PC-9 (cell line): ENCODE results near the gene ZNF12. TPM values are rescaled to one million over a fixed set of nuclear protein-coding genes. Genes with fewer than 3 reads are reported as not detected.

Source experiments
- BruUV-seq: library from RNA; stranded (reverse); fragments of 400-500 nt; replicated peaks from 2 replicates; lab custom pipeline; 2021; lab: Mats Ljungman, UMichigan
- CTCF ChIA-PET: fragments of 300-600 bp; sonication (Branson Sonifier 250); formaldehyde crosslinking; loops from one replicate; lab custom pipeline; 2022; ENCODE audit warnings: antibody characterized with exemption; lab: Charles Lee
- POLR2A ChIA-PET: fragments of 300-600 bp; sonication (Branson Sonifier 250); formaldehyde crosslinking; loops from one replicate; lab custom pipeline; 2022; ENCODE audit warnings: antibody characterized with exemption; ENCODE audit not compliant: unreplicated experiment; lab: Charles Lee
- DNase-seq, 2 experiments: peaks; one replicate each; pipeline versions ENCODE4 v3.0.0 to v3.0.0-alpha.2; 2015 to 2022; ENCODE audit warnings: mixed read lengths in 1 of 2
- H2AFZ ChIP-seq: fragments of 200-600 bp; sonication (generic); 2 replicates; pipeline ENCODE4 v1.8.1; 2017; ENCODE audit warnings: antibody characterized with exemption
- H3F3A ChIP-seq: fragments of 200-600 bp; sonication (generic); 2 replicates; pipeline ENCODE4 v1.8.1; 2017; ENCODE audit warnings: antibody characterized with exemption, mild to moderate bottlenecking, low read depth; ENCODE audit not compliant: insufficient read depth
- H3K27ac ChIP-seq: fragments of 200-600 bp; sonication (generic); 2 replicates; pipeline ENCODE4 v1.6.1; 2016; ENCODE audit warnings: mixed run types
- H3K27me3 ChIP-seq: fragments of 200-600 bp; sonication (generic); 2 replicates; pipeline ENCODE4 v1.6.1; 2016; ENCODE audit warnings: low read depth, mixed run types; ENCODE audit not compliant: insufficient read depth
- H3K36me3 ChIP-seq: fragments of 200-600 bp; sonication (generic); 2 replicates; pipeline ENCODE4 v1.6.1; 2016; ENCODE audit warnings: low read depth, mixed run types
- H3K4me1 ChIP-seq: fragments of 200-600 bp; sonication (generic); replicated peaks from 2 replicates; pipeline ENCODE4 v1.6.1; 2016; ENCODE audit warnings: mixed run types; ENCODE audit not compliant: insufficient read depth
- H3K4me2 ChIP-seq: fragments of 200-600 bp; sonication (generic); 2 replicates; pipeline ENCODE4 v1.6.1; 2017; ENCODE audit warnings: mixed run types
- H3K4me3 ChIP-seq: fragments of 200-600 bp; sonication (generic); 2 replicates; pipeline ENCODE4 v1.6.1; 2016; ENCODE audit warnings: mixed run types
- H3K79me2 ChIP-seq: fragments of 200-600 bp; sonication (generic); 2 replicates; pipeline ENCODE4 v1.6.1; 2017; ENCODE audit warnings: low read depth, mixed run types
- H3K9me2 ChIP-seq: fragments of 200-600 bp; sonication (generic); 2 replicates; pipeline ENCODE4 v1.8.1; 2017; ENCODE audit warnings: mild to moderate bottlenecking; ENCODE audit not compliant: insufficient read depth
- H3K9me3 ChIP-seq: fragments of 200-600 bp; sonication (generic); 2 replicates; pipeline ENCODE4 v1.8.1; 2016; ENCODE audit warnings: low read depth; ENCODE audit not compliant: insufficient read depth
- H4K20me1 ChIP-seq: fragments of 200-600 bp; sonication (generic); 2 replicates; pipeline ENCODE4 v1.8.1; 2017; ENCODE audit not compliant: insufficient read depth
- EZH2 ChIP-seq: fragments of 200-600 bp; sonication (generic); IDR thresholded peaks from 2 replicates; pipeline ENCODE4 v1.8.0; 2017; ENCODE audit warnings: antibody characterized with exemption, low read depth
- intact Hi-C: fragments of 100-400 bp; cut with micrococcal nuclease; formaldehyde crosslinking; loops from one replicate; pipeline ENCODE4 v1.10.0; 2022; ENCODE audit not compliant: unreplicated experiment
- total RNA-seq: library from RNA; stranded (reverse); gene quantifications from 2 replicates; pipeline ENCODE4 v1.2.3, GENCODE V29; 2021
- TF ChIP-seq, protein P1 (sequence below): fragments of 200-600 bp; sonication (generic); conservative IDR thresholded peaks from 2 replicates; pipeline ENCODE4 v1.6.1; 2017; ENCODE audit warnings: mixed run types, antibody characterized with exemption, mild to moderate bottlenecking, moderate library complexity

Gene ZNF12
- total RNA-seq, 1 experiment from 2014 or later: 25.2 TPM

DNA sequence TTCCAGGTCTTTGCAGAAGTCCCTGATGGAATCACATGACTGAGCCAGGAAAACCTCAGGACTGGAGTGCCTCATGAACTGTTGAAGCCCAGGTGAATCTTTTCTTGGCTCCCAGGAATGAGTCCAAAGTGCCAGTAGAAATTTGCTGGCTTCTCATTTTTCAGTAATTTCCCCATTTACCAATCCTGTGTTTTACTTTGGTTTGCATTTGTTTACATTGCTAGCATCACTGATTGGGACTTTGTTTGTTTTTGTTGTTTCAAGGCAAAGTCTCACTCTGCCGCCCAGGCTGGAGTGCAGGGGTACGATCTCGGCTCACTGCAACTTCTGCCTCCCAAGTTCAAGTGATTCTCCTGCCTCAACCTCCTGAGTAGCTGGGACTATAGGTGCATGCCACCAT lies 1.6 kb upstream of the ZNF12 start:
- CTCF ChIA-PET: no interaction called here
- intact Hi-C loops: no loop called here
- H3K27ac ChIP-seq: no peak overlapping the region
- no peak overlapping the region for H3K4me2 ChIP-seq
- peaks cover 35% of the 10 kb centered on the region for H3K9me3 ChIP-seq
- H2AFZ ChIP-seq: no peak overlapping the region; the same call in 1 of the 2 replicates
- H3K36me3 ChIP-seq: peaks cover 18% of the 10 kb centered on the region
- H3K27me3 ChIP-seq: no peaks in the 10 kb centered on the region
- no peak overlapping the region for H3K4me3 ChIP-seq
- peaks cover 6% of the 10 kb centered on the region; the same call in 1 of the 2 replicates for H3K4me1 ChIP-seq
- H3K79me2 ChIP-seq: peaks cover 31% of the 10 kb centered on the region
- no peaks in the 10 kb centered on the region; the same call in 1 of the 2 replicates for H4K20me1 ChIP-seq
- TF ChIP-seq EZH2: no peak
- TF ChIP-seq, protein P1, sequence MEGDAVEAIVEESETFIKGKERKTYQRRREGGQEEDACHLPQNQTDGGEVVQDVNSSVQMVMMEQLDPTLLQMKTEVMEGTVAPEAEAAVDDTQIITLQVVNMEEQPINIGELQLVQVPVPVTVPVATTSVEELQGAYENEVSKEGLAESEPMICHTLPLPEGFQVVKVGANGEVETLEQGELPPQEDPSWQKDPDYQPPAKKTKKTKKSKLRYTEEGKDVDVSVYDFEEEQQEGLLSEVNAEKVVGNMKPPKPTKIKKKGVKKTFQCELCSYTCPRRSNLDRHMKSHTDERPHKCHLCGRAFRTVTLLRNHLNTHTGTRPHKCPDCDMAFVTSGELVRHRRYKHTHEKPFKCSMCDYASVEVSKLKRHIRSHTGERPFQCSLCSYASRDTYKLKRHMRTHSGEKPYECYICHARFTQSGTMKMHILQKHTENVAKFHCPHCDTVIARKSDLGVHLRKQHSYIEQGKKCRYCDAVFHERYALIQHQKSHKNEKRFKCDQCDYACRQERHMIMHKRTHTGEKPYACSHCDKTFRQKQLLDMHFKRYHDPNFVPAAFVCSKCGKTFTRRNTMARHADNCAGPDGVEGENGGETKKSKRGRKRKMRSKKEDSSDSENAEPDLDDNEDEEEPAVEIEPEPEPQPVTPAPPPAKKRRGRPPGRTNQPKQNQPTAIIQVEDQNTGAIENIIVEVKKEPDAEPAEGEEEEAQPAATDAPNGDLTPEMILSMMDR: no peak
- POLR2A ChIA-PET: no interaction called here
- H3F3A ChIP-seq: no peaks in the 10 kb centered on the region; the same call in 1 of the 2 replicates
- BruUV-seq: no TSS peak
- H3K9me2 ChIP-seq: no peaks in the 10 kb centered on the region
- DNase-seq: no peak

DNA sequence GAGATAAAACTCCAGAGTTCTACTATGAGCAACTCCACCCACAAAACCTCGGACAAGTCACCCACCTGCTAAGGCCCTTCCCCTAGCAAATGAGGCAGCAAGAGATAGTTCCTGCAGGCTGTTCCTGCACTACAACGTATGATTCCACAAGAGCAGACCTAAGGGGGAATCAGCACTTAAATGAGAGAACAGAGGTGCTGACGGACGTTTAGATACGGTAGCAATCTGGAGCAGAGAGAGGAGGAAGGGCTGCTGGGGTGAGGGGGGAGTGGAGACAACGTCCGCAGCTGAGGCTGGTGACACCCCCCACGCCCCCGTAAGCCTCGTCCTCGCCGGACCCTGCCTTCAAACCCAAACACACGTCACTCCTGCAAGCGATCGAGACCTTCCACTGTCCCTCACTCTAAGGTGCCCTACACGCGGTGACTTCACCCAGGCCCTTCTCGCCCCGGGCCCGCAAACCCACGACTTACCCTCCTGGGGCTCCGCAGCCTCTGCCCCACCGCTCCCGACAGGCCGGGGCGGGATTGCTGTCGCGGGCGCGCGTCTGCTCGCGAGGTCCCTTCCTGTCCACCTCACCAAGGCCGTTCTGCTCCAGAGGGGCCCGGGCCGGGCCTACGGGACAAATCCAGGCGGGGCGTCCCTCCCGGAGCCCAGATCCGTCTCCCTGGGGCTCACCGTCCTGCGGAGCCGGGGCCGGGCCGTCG lies 635 bp downstream of the ZNF12 start:
- peak overlapping the region; percentile 95 for H2AFZ ChIP-seq
- no TSS peak for BruUV-seq
- peak overlapping the region; percentile 71 for H3K4me3 ChIP-seq
- peak overlapping the region; percentile 89 for H3K4me2 ChIP-seq
- H3K79me2 ChIP-seq: peaks cover 47% of the 10 kb centered on the region
- no peaks in the 10 kb centered on the region for H3K9me2 ChIP-seq
- peaks cover 45% of the 10 kb centered on the region for H3K9me3 ChIP-seq
- peak overlapping the region; percentile 60 for H3K27ac ChIP-seq
- H4K20me1 ChIP-seq: no peaks in the 10 kb centered on the region; the same call in 1 of the 2 replicates
- intact Hi-C loops: no loop called here
- H3K36me3 ChIP-seq: peaks cover 33% of the 10 kb centered on the region
- no peak for TF ChIP-seq EZH2
- TF ChIP-seq, protein P1: no peak
- H3K4me1 ChIP-seq: peaks cover 6% of the 10 kb centered on the region; the same call in 1 of the 2 replicates
- CTCF ChIA-PET: no interaction called here
- peak in 1 of 2 experiments; percentile 38 for DNase-seq
- no peaks in the 10 kb centered on the region; the same call in 1 of the 2 replicates for H3F3A ChIP-seq
- POLR2A ChIA-PET: no interaction called here
- H3K27me3 ChIP-seq: no peaks in the 10 kb centered on the region

DNA sequence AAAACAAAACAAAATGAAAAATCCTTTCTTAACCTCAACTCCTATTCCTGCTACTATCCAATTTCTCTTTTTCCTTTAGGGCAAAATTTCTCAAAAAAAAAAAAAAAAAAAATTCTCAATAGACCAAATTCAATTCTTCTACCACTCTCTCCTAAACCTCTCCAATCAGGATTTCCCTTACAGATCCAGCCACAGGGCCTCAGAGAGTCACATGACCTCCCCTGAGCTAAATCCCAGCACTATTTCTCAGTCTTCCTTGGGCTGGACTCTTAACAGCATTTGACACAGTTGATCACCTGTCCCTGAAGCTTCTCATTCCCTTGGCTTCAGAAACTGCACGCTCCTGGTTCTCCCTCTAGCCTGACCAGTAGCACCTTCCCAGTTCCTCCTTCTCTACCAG lies 4.9 kb downstream of the ZNF12 start:
- Histone ChIP-seq H3K9me2 (no peaks in the 10 kb centered on the region), H4K20me1 (no peaks in the 10 kb centered on the region; the same call in 1 of the 2 replicates), H3K4me3 (no peak overlapping the region), H2AFZ (no peak overlapping the region), H3K27ac (no peak overlapping the region), H3K4me1 (no peaks in the 10 kb centered on the region), H3K27me3 (no peaks in the 10 kb centered on the region), H3K36me3 (peaks cover 73% of the 10 kb centered on the region), H3K4me2 (no peak overlapping the region), H3K9me3 (peaks cover 70% of the 10 kb centered on the region), H3K79me2 (peaks cover 77% of the 10 kb centered on the region), H3F3A (peaks cover 5% of the 10 kb centered on the region; the same call in 1 of the 2 replicates)
- DNase-seq: no peak
- CTCF ChIA-PET: no interaction called here
- BruUV-seq: no TSS peak
- TF ChIP-seq, protein P1: no peak
- no peak for TF ChIP-seq EZH2
- POLR2A ChIA-PET: no interaction called here
- intact Hi-C loops: no loop called here
